ENCODE data around the gene SHF. TPM values are rescaled to one million over a fixed set of nuclear protein-coding genes. Genes with fewer than 3 reads are reported as not detected.

Gene SHF
- total and polyA plus RNA-seq, 2 donors (not counting 1 experiment from before 2014, with no cell fraction given) = 0.85 to 3.3 TPM

GRCh38 chr15:45164914-45165313 lies 22.9 kb downstream of the SHF start:
- no peak for TF ChIP-seq CTCF (conservative IDR thresholded peaks at IDR 0.05 in 1 of 2, IDR thresholded peaks at IDR 0.05 in 1 of 2; ENCODE audit: low read depth in 1 of 2, low read length in 2 of 2)
- TF ChIP-seq EZH2 (IDR thresholded peaks at IDR 0.05; ENCODE audit: low read length, missing control alignments) = no peak
- Histone ChIP-seq H3K4me2 (ENCODE audit: extremely low read depth, insufficient read depth, low read length) (no peak overlapping the region), H3K9me3 (ENCODE audit: control insufficient read depth, insufficient read depth, low read depth, low read length) (no peaks in the 10 kb centered on the region), H3K36me3 (ENCODE audit: control insufficient read depth, insufficient read depth, low read length) (no peaks in the 10 kb centered on the region), H3K27me3 (ENCODE audit: control insufficient read depth, insufficient read depth, low read length) (no peaks in the 10 kb centered on the region), H3K4me1 (ENCODE audit: control insufficient read depth, extremely low read depth, insufficient read depth, low read length) (peaks cover 10% of the 10 kb centered on the region), H3K27ac (ENCODE audit: insufficient read depth, low read length) (no peak overlapping the region), H2AFZ (ENCODE audit: low read length) (no peak overlapping the region), H3K79me2 (ENCODE audit: control insufficient read depth, insufficient read depth, low read length) (no peaks in the 10 kb centered on the region), H4K20me1 (ENCODE audit: control insufficient read depth, extremely low read depth, insufficient read depth, low read length) (no peaks in the 10 kb centered on the region), H3K9ac (ENCODE audit: insufficient read depth, low read length) (no peak overlapping the region), H3K4me3 (replicated peaks in 1 of 4; ENCODE audit: control extremely low read depth in 1 of 4, insufficient read depth in 1 of 4, low read depth in 3 of 4, low read length in 4 of 4) (no peak overlapping the region)
- DNase-seq (ENCODE audit: low read depth in 2 of 2) = no peak

GRCh38 chr15:45163508-45163856 lies 24.3 kb downstream of the SHF start:
- Histone ChIP-seq H3K9me3 (ENCODE audit: control insufficient read depth, insufficient read depth, low read depth, low read length) (no peaks in the 10 kb centered on the region), H4K20me1 (ENCODE audit: control insufficient read depth, extremely low read depth, insufficient read depth, low read length) (no peaks in the 10 kb centered on the region), H3K4me2 (ENCODE audit: extremely low read depth, insufficient read depth, low read length) (no peak overlapping the region), H2AFZ (ENCODE audit: low read length) (no peak overlapping the region), H3K4me1 (ENCODE audit: control insufficient read depth, extremely low read depth, insufficient read depth, low read length) (peaks cover 10% of the 10 kb centered on the region), H3K9ac (ENCODE audit: insufficient read depth, low read length) (no peak overlapping the region), H3K27me3 (ENCODE audit: control insufficient read depth, insufficient read depth, low read length) (no peaks in the 10 kb centered on the region), H3K79me2 (ENCODE audit: control insufficient read depth, insufficient read depth, low read length) (no peaks in the 10 kb centered on the region), H3K27ac (ENCODE audit: insufficient read depth, low read length) (no peak overlapping the region), H3K36me3 (ENCODE audit: control insufficient read depth, insufficient read depth, low read length) (no peaks in the 10 kb centered on the region), H3K4me3 (replicated peaks in 1 of 4; ENCODE audit: control extremely low read depth in 1 of 4, insufficient read depth in 1 of 4, low read depth in 3 of 4, low read length in 4 of 4) (no peak overlapping the region)
- TF ChIP-seq EZH2 (IDR thresholded peaks at IDR 0.05; ENCODE audit: low read length, missing control alignments) = no peak
- TF ChIP-seq CTCF (conservative IDR thresholded peaks at IDR 0.05 in 1 of 2, IDR thresholded peaks at IDR 0.05 in 1 of 2; ENCODE audit: low read depth in 1 of 2, low read length in 2 of 2) = no peak
- DNase-seq (ENCODE audit: low read depth in 2 of 2) = no peak

- H3K9me3 ChIP-seq (ENCODE audit: control insufficient read depth, insufficient read depth, low read depth, low read length) = no peaks in the 10 kb centered on the region
- TF ChIP-seq CTCF (conservative IDR thresholded peaks at IDR 0.05 in 1 of 2, IDR thresholded peaks at IDR 0.05 in 1 of 2; ENCODE audit: low read depth in 1 of 2, low read length in 2 of 2) (peak; percentile 94 to 99), EZH2 (IDR thresholded peaks at IDR 0.05; ENCODE audit: low read length, missing control alignments) (no peak)
- H3K9ac ChIP-seq (ENCODE audit: insufficient read depth, low read length) = no peak overlapping the region
- no peaks in the 10 kb centered on the region for H3K79me2 ChIP-seq (ENCODE audit: control insufficient read depth, insufficient read depth, low read length)
- peak overlapping the region; percentile 25 for H3K27ac ChIP-seq (ENCODE audit: insufficient read depth, low read length)
- no peaks in the 10 kb centered on the region for H3K27me3 ChIP-seq (ENCODE audit: control insufficient read depth, insufficient read depth, low read length)
- H3K4me1 ChIP-seq (ENCODE audit: control insufficient read depth, extremely low read depth, insufficient read depth, low read length) = peaks cover 10% of the 10 kb centered on the region
- no peaks in the 10 kb centered on the region for H4K20me1 ChIP-seq (ENCODE audit: control insufficient read depth, extremely low read depth, insufficient read depth, low read length)
- peak; percentile 73 to 85 for DNase-seq (ENCODE audit: low read depth in 2 of 2)
- H2AFZ ChIP-seq (ENCODE audit: low read length) = no peak overlapping the region
- peak overlapping the region; percentile 52 for H3K4me2 ChIP-seq (ENCODE audit: extremely low read depth, insufficient read depth, low read length)
- no peak overlapping the region for H3K4me3 ChIP-seq (replicated peaks in 1 of 4; ENCODE audit: control extremely low read depth in 1 of 4, insufficient read depth in 1 of 4, low read depth in 3 of 4, low read length in 4 of 4)
- no peaks in the 10 kb centered on the region for H3K36me3 ChIP-seq (ENCODE audit: control insufficient read depth, insufficient read depth, low read length)
These were observed 24.8 kb downstream of the SHF start for GRCh38 chr15:45162771-45163507.
